Hindlimb muscle (tissue), 1 donor: ENCODE results near the gene ZSCAN5C. TPM values are rescaled to one million over a fixed set of nuclear protein-coding genes. Genes with fewer than 3 reads are reported as not detected.
"Not testable (repeated sequence)": the region's sequence is repeated elsewhere in the genome, so short reads cannot be mapped to it uniquely, and the experiment has no call there.

ENCODE experiments used
- DNase-seq: peaks from one replicate; pipeline ENCODE4 v3.0.0-alpha.2; 2013
- polyA plus RNA-seq: library from polyadenylated mRNA; unstranded; fragments of 120-200 nt; gene quantifications from one replicate; pipeline ENCODE4 v1.2.1, GENCODE V29; 2013; ENCODE audit not compliant: insufficient read length

ZSCAN5C gene, protein sequence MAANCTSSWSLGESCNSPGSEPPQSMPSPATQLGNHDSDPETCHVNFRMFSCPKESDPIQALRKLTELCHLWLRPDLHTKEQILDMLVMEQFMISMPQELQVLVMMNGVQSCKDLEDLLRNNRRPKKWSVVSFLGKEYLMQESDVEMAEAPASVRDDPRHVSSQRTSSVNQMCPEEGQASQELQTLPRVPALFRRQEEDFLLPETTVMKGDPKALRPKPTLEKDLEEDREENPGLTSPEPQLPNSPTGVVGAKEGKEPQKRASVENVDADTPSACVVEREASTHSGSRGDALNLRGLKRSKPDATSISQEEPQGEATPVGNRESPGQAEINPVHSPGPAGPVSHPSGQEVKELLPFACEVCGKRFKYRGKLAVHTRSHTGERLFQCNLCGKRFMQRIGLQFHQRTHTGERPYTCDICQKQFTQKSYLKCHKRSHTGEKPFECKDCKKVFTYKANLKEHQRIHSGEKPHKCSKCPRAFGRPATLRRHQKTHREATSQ
- not detected for polyA plus RNA-seq

DNA sequence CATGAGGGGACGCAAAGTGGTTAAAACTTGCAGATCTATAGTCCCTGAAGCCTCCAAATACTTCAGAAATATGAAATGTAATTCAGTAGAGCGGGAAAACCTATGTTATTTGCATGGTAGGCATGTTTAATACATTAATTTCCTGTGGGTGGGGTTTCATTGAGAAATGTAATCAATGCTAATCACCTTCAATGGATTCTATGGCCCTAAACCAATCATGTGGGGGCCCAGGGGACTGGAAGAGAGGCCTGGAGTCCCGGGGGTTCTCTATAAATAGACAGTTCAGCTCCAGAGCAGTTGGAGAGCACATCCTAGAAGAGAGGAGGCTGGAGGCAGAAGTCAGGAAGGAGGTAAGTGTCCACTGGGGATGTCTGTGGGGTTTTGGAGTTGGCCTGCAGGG lies at the start of gene ZSCAN5C:
Gene ZSCAN5C (plus strand): TSS at position 301 of the 400 bp plus-strand sequence. CDS start 3,641 bp downstream, outside the sequence.
- DNase-seq, result no peak

DNA sequence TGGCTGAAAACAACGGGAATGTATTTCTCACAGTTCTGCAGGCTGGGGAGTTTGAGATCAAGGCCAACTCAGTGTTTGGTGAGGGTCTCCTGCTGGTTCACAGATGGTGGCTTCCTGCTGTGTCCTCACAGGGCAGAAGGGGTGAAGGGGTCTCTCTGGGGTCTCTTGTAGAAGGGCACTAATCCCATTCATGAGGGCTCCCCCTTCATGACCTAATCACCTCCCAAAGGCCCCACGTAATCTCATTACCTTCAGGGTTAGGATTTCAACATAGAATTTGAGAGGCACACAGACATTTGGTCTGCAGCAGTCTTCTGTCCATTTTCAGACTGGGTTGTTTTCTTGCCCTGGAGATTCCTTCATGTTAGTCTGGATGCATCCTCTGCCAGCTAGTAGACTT lies 49.4 kb upstream of the ZSCAN5C start:
- DNase-seq, result no peak

GRCh38 chr19:56153507-56153906 lies 48.6 kb upstream of the ZSCAN5C start:
- no peak for DNase-seq

GRCh38 chr19:56155124-56155687 lies 46.9 kb upstream of the ZSCAN5C start:
- no peak for DNase-seq

DNA sequence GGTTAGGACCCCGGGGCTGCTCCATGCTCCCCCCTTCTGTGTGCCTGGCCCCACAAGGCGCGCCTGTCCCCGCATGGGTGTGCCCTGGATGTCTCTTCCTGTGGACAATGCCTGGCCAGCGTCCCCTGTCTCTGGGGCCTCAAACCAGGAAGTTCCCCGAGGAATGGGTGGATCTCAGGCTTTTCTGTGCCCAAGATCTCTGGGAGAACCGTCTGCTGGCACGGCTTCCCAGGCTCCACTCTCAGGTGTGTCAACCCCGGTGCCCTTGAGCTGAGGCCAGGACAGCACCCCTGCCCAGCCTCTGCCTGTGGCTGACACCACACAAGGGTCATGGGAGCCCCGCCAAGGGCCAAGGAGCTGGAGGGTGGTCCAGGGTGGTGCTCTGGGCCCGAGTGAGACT lies 45.3 kb upstream of the ZSCAN5C start:
- DNase-seq, result no peak

DNA sequence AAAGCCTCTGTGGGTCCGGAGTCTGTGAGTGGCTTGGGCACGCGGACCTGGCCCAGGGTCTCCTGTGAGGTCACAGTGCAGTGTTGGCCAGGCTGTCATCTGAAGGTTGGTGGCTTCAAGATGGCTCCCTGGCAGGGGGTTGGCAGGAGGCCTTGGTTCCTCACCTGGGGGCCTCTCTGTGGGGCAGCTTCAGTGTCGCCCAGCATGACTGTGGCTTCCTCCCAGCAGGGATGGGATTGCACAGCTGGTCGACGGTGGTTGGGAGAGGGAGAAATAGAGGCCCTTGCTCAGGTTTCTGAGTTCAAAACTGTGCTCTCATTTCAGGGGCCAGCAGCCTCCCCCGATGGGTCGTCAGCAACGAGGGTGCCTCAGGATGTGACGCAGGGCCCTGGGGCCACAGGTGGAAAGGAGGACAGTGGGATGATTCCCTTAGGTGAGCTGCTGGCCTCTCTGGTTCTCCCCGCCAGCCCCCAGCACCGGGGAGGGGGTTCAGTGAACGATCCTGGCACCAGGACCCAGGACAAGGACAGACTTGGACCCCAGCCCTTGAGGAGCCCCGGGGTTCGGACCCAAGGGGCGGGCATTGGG lies 43.8 kb upstream of the ZSCAN5C start:
- no peak for DNase-seq

GRCh38 chr19:56159009-56159559 lies 43.0 kb upstream of the ZSCAN5C start:
- no peak for DNase-seq

GRCh38 chr19:56159622-56160271 lies 42.3 kb upstream of the ZSCAN5C start:
- no peak for DNase-seq

DNA sequence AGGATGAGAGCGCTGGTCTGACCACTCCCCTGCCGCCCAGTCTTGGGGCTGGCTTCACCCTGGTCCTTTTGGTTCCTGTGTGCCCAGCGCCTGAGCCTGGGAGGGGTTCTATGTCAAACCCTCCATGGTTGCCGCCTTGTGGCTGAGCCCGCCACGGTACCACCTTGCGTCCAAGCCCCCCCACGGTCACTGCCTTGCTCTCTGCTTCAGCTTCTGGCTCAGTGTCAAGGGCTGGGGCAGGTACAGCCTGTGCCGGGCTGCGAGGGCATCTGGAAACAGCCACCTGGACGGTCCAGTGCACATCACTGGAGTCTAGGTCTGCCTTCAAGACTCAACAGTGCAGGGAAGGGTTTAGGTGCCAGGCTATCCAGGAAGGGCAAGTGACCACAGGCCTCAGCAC lies 40.5 kb upstream of the ZSCAN5C start:
- no peak for DNase-seq

DNA sequence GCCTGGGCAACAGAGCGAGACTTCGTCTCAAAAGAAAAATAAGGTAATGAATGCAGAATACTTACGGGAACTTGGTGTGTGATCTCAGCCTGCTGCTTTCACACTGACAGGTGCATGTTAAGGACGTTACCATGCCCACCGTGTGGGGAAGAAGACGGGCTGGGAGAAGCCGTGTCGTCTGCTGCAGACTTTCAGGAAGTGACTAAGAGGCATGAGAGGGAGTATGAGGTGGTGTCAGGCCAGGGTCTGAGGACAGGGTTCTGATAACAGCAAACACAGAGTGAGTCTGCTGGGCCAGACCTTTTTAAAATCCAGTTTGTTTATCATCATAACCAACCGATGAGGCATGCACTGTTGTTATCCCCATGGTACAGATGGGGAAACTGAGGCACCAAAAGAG lies 39.8 kb upstream of the ZSCAN5C start:
- DNase-seq, result no peak

DNA sequence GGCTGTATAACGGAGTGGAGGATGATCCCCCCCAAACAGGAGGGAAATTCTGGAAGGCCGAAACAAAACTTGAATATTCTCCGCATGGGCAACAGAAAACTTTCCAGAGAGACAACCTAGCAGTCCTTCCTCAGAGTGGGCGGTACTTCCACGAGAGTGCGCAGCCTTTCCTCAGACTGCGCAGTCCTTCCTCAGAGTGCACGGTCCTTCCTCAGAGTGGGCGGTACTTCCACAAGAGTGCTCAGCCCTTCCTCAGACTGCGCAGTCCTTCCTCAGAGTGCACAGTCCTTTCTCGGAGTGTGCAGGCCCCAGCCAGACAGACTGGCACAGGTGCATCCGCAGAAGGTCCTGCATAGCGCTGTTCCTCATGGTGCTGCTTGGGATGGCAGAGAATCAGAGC lies 39.0 kb upstream of the ZSCAN5C start:
- no peak for DNase-seq

DNA sequence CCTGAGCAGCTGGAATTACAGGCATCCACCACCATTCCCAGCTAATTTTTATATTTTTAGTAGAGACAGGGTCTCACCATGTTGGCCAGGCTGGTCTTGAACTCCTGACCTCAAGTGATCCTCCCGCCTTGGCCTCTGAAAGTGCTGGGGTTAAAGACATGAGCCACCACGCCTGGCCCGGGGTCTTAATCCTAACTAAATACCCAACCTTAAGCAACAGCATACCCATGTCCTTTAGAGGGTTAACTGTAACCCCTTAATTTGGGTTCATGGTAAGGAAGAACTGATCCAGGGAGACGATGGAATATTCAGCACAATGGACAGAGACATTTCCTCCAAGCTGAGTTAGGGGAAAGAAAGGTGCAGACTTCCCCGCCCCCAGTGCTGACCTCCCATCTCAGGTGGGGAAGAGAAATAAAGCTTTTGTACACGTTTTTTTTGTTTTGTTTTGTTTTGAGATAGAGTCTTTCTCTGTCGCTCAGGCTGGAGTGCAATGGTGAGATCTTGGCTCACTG lies 35.0 kb upstream of the ZSCAN5C start:
- DNase-seq, result no peak

- no peak for DNase-seq
Observed at GRCh38 chr19:56170261-56170660, 31.8 kb upstream of the ZSCAN5C start.

GRCh38 chr19:56174086-56174485 lies 28.0 kb upstream of the ZSCAN5C start:
- no peak for DNase-seq

GRCh38 chr19:56174550-56174949 lies 27.5 kb upstream of the ZSCAN5C start:
- DNase-seq, result no peak

GRCh38 chr19:56175861-56176307 lies 26.2 kb upstream of the ZSCAN5C start, which contains the start of gene GALP:
GALP (plus strand) TSS chr19:56176008; CDS start chr19:56177109, 1,101 bp downstream.
- DNase-seq, result not testable (repeated sequence)

GRCh38 chr19:56176310-56176709 lies 25.8 kb upstream of the ZSCAN5C start:
- DNase-seq, result not testable (repeated sequence)

GRCh38 chr19:56176881-56177280 lies 25.2 kb upstream of the ZSCAN5C start:
- no peak for DNase-seq

DNA sequence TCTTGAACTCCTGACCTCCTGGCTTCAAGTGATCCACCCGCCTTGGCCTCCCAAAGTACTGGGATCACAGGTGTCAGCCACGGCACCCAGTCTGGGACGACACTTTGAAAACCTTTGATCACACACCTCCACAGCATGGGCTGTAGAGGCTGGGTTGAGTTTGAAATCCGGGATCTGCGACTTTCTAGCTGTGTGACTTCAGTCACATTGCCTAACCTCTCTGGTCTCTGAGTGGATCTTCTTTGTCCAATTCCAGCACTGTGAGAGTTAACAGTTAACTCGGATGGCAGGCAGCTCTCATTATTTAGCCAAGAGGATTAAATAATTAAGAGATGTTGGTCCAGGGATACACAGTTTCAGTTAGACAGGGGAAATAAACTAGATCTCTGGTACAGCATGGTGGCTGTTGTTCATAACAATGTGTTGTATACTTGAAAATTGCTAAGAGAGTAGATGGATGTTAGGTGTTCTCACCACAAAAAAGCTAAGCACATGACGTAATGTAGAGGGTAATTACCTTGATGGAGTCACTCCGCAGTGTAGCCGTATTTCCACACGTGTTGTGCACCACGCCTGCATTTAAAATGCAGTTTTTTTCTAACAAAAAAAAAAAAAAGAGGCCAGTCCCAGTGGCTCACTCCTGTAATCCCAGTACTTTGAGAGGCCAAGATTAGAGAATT lies 24.4 kb upstream of the ZSCAN5C start:
- DNase-seq, result no peak

DNA sequence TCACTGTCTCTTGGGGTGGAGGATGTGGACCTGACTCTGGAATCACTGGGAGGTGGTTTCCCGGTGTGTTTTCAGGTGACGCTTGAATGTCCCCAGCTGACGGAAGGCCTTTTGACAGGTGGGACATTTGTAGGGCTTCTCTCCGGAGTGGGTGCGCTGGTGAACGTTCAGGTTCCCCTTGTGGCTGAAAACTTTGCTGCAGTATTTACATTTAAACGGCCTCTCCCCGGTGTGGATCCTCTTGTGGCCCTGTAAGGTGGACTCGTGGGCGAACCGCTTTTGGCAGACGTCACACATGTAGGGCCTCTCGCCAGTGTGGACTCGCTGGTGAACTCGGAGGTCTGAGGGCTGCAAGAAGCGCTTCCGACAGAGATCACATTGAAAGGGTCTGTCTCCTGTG lies 12.3 kb upstream of the ZSCAN5C start:
- no peak for DNase-seq

GRCh38 chr19:56191115-56191514 lies 11.0 kb upstream of the ZSCAN5C start:
- no peak for DNase-seq

DNA sequence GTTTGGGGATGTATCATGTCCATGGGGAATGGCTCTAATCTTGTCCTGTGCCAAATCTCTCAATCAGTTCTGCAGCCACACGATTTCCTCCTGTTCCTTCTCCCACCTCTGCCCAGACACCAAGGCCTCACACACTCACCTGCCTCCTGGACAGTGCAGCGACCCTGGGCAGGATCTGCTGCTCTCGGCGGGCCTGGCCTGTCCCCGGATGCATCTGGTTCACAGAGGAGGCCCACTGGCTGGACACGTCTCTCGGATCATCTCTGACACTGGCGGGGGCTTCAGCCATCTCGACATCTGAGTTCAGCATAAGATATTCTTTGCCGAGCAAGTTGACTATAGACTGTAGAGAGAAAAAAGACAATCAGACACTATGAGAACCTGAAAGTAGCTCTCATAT lies 10.4 kb upstream of the ZSCAN5C start:
- DNase-seq, result no peak
